GM18951 (cell line): ENCODE results near the gene PRIM1.

Source experiments
- POLR2A ChIP-seq: IDR thresholded peaks from 4 replicates; pipeline ENCODE4 v1.6.1; 2011; ENCODE audit warnings: mild to moderate bottlenecking; ENCODE audit not compliant: insufficient read length, insufficient read depth; ENCODE audit errors: extremely low read depth
- in situ Hi-C: fragments of 300-500 bp; cut with MboI; formaldehyde crosslinking; loops from one replicate; pipeline ENCODE4 v1.12.0; 2022; ENCODE audit warnings: low sequenced_read_pairs, mixed read lengths, inconsistent platforms; ENCODE audit not compliant: unreplicated experiment

PRIM1 gene

GRCh38 chr12:56687223-56688128 is 64.6 kb downstream of the PRIM1 start:
- no peak for TF ChIP-seq POLR2A
- in situ Hi-C loops: no loop called here

DNA sequence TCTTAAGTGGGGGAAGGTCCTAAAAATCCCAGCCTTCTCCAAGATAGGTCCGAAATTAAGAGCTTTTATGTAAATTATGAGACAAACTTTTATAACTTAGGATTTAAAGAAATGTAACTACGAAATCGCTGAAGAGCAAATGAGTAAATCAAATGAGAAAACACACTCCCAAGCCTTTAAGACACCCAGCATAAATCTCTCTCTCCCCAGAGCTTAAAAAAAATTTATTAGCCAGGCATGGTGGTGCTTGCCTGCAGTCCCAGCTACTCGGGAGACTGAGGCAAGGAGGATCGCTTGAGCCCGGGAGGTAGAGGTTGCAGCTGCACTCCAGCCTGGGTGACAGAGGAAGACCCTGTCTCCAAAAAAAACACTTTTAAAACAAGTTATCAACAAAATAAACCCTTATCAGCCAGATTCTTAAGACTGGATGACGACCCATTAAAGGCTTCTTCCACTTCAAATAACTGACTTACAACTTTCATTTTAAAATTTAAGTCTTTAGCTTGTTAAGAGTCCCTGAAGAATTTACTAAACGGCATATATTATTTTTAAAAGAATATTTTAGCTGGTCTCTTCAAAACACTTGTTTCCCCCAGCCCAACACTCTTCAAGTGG is 67.3 kb downstream of the PRIM1 start:
- TF ChIP-seq POLR2A: no peak
- in situ Hi-C loops: no loop called here

DNA sequence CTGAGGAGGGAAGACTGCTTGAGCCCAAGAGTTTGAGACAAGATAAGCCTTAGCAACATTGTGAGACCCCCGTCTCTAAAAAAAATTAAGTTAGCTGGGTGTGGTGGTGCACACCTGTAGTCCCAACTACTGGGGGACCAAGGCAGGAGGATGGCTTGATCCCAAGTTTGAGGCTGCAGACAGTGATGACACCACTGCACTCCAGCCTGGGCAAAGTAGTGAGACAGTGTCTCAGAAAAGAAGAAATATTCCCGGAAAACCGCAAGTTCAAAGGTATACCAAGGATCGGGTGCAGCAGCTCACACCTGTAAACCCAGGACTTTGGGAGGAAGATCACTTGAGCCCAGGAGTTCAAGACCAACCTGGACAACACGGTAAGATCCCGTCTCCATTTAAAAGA is 69.8 kb downstream of the PRIM1 start:
- in situ Hi-C loops: no loop called here
- TF ChIP-seq POLR2A: no peak
